CD4-positive, alpha-beta T cell treated with Interleukin-2 at 100 ng/mL for 4 hours (primary cell): ENCODE measurements around the gene ZBTB7C.
"Not testable (repeated sequence)": the region's sequence is repeated elsewhere in the genome, so short reads cannot be mapped to it uniquely, and the experiment has no call there.

ENCODE experiments used
- DNase-seq: peaks from one replicate; pipeline ENCODE4 v3.0.0-alpha.2; 2020; ENCODE audit warnings: low spot score

Gene ZBTB7C

GRCh38 chr18:48296581-48296980, 112.6 kb downstream of the ZBTB7C start:
- no peak for DNase-seq

DNA sequence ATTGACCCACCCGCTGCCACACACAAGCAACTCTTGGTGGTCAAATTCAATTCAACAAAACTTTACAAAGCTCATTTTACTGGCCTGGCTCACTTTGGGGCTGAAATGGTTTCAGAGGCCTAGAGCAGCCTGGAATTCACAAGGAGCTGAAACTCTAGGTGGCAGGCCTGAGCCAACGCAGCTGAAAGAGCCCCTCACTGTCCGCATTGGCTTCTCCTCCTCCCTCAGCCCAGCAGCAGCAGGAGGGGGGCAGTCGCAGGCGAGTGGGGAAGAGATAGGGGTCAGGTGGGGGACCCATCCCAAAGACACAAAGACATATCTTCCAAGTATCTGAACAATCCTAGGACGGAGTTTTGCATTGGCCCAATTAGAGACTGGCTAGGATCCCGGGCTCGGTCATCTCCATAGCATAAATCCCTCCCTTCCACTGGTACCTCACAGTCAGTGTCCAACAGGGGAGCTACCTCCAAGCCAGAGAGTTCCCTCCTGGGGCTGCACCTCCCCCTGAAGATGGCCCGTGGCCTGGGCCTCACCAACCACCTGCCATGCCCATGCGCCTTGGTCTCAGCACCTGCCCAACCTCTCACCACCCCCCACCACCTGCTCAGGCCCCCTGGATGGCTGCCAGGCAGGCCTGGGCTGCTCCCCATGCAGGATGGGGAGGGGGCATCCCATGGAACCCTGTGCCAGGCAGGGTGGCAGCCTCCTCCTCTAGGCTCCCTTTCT, 113.4 kb downstream of the ZBTB7C start:
- no peak for DNase-seq

- DNase-seq = no peak
Measured at GRCh38 chr18:48294899-48295585, 114.1 kb downstream of the ZBTB7C start.

GRCh38 chr18:48293954-48294898, 115.0 kb downstream of the ZBTB7C start:
- no peak for DNase-seq

DNA sequence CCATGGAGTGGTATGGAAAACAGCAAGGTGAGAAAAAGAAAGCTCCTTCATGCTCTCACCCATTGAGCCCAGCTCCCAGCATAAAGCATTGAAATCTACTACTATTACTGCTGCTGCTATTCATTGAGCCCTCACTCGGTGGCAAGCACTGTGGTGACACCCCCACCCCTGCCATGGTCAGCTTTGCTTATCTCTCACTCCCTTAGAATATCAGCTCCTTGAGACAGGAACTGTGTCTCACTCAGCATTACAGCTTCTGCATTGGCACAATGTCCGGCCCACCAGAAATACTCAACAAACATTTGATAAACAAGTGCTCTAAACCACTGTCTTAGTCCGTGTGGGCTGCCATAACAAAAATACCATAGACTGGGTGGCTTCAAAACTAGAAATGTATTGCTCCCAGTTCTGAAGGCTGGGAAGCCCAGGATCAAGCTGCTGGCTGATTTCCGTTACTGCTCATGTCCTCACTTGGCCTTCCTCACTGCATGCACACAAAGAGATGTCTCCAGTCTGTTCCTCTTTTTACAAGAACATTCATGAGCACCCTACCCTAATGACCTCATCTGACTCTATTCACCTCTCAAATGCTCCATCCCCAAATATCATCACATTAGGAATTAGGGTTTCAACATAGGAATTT, 116.3 kb downstream of the ZBTB7C start:
- no peak for DNase-seq

GRCh38 chr18:48292229-48292628, 117.0 kb downstream of the ZBTB7C start:
- no peak for DNase-seq

DNA sequence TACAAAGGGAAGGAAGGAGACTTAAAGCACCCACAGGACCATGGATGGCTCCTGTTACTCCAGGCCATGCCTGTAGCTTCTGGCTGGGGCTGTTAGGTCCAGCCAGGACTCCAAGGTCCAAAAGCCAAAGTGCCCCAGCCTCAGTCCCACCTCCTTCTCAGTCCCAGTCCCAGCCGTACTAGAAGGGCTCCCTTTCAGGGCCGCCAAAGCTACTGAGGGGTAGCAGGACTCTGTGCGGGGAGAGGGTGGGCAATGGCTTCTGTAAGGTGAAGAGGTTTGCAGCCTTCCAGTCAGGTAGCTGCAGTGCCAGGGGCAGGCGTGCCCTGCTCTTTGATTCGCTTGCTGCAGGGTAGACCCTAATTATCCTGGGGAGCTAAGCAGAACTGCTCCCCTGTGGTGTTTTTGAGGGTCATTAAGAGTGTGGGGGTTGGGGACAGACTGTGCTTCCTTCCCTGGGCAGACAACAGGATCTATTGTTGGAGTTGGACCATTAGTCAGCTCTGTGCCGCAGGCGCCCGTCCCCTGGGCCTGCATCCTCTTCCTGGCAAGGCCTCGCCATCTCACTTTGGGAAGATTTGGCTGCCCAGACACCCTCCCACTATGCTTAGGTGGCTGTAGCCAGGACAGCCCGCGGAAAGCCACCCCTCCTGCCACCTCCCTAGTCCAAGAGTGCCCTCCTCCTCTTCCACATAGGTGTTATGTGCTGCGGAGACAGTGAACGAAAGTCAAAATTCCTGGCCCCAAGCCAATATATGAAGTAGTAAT, 118.8 kb downstream of the ZBTB7C start:
- no peak for DNase-seq

- DNase-seq = no peak
Measured at GRCh38 chr18:48284743-48285142, 124.4 kb downstream of the ZBTB7C start.

GRCh38 chr18:48284011-48284410, 125.2 kb downstream of the ZBTB7C start:
- not testable (repeated sequence) for DNase-seq

GRCh38 chr18:48281460-48281859, 127.7 kb downstream of the ZBTB7C start:
- DNase-seq = not testable (repeated sequence)

DNA sequence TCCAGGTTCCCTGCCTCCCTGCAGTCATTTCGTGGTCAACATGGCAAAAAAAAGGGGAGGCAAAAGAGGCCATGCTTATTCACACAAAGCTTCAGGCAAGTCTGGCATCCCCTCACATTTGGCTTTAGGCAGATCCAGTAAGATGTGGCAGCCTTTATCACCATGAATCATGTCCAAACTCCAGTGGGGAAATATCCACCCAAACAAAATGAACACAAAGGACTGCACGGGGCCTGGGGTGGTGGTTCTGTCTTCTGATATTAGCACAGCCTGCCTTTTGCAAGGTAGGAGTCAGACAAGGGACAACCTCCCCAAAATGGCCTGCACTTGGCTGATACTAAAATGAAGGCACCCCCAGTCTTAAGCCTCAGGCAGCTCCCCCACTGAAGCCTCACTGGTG, 129.9 kb downstream of the ZBTB7C start:
- no peak for DNase-seq

- DNase-seq = no peak
Measured at GRCh38 chr18:48278081-48278480, 131.1 kb downstream of the ZBTB7C start.

GRCh38 chr18:48274301-48274700, 134.9 kb downstream of the ZBTB7C start:
- no peak for DNase-seq

DNA sequence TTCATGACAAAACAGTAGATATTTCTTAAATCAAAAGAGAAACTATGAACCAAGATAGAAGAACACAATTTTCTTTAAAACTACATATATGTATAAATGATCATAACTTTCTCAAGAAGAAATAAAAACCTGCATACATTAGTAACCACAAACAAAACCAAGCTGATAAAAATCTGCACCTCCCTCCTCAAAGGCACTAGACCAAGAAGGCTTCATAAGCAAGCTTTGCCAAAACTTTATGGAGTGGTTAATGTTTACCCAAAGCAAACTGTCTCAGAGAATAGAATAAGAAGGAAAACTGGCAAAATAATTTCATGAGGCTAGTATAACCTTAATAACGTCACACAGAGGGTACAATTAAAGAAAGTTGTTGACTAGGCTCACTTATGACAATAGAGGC, 138.3 kb downstream of the ZBTB7C start:
- DNase-seq = no peak

GRCh38 chr18:48265328-48265727, 143.9 kb downstream of the ZBTB7C start:
- DNase-seq = no peak

GRCh38 chr18:48263914-48264902, 145.0 kb downstream of the ZBTB7C start:
- no peak for DNase-seq

DNA sequence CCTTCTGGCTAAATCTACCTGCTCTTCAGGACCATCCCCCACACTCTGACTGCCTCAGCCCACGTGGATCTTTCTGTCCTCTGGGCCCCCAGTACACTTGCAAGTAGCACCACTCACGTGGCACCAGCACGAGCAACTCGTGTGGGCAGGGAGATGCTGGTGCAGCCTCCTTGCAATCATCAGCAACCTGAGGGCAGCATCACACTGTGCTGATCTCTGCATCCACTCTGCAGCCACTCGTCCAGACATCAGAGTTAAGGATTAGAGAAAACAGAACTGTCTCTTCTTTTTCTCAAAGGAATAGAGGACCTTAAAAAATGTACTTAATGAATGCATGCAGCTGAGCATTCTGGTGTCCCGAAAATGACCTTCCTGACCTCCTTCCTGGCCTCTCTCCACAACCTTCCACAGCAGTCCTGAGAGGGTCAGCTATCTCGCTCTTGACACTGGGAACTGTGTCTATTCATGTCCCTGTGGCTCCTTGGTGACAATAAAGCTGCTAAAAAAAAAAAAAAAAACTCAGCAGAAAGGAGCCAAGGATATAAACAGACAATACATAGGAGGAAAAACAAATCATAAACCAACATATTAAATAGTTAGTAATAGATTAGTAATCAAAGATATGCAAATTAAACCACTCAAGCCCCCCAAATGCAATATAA, 145.9 kb downstream of the ZBTB7C start:
- DNase-seq = no peak

DNA sequence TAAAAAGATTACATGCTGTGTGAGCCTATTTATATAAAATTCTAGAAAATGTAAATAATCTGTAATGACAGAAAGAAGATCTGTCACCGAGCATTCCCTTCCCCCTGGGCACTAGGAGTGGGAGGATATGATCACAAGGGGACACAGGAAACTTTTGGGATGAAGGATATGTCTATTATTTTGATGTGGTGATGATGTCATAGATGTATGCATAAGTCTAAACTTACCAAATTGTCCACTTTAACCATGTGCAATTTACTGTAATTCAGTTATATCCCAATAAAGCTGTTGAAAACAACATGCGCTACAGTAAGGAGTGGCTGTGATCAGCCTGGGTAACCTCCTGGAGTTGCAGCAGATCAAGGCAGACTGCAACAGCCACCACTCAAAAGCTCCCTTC, 148.9 kb downstream of the ZBTB7C start:
- DNase-seq = no peak

- DNase-seq = no peak
Measured at GRCh38 chr18:48256848-48257247, 152.3 kb downstream of the ZBTB7C start.
